ENCODE results near the gene IL1B. TPM values are rescaled to one million over a fixed set of nuclear protein-coding genes. Genes with fewer than 3 reads are reported as not detected.
"Not testable (repeated sequence)": the region's sequence is repeated elsewhere in the genome, so short reads cannot be mapped to it uniquely, and the experiment has no call there.

IL1B gene
- total and polyA plus RNA-seq, 12 donors = 0.14 to 10.3 (median 0.64) TPM; not detected in 1

GRCh38 chr2:112866128-112866835 is 29.7 kb upstream of the IL1B start:
- Histone ChIP-seq H3K27me3 (peaks cover 0 to 23% (median 7%) of the 10 kb centered on the region in 7 donors), H3K4me1 (peaks cover 0 to 19% (median 8%) of the 10 kb centered on the region in 9 donors), H3K4me3 (no peak overlapping the region), H3K27ac (no peak overlapping the region), H3K36me3 (no peaks in the 10 kb centered on the region), H3K9me3 (peaks cover 0 to 17% (median 2%) of the 10 kb centered on the region in 11 donors)
- no peak for TF ChIP-seq CTCF (IDR thresholded peaks at IDR 0.05)
- 88 to 90% methylated on average over 8 of the region's 8 CpGs for WGBS, 2 donors
- intact Hi-C loops (cut with DNase I) = loop anchor here in 1 of 10 donors (5.0 kb wide), 1 partner anchor 54 kb away; no protein-coding TSS in a partner anchor
- DNase-seq (no peak), ATAC-seq (no peak)

GRCh38 chr2:112864072-112864471 is 27.5 kb upstream of the IL1B start:
- WGBS, 2 donors = 91 to 93% methylated on average over 1 of the region's 1 CpG
- ATAC-seq = no peak
- intact Hi-C loops (cut with DNase I) = no loop called here

GRCh38 chr2:112859406-112860183 is 23.0 kb upstream of the IL1B start:
- ATAC-seq; H3K27me3 ChIP-seq; H3K36me3 ChIP-seq; intact Hi-C loops (cut with DNase I); H3K4me1 ChIP-seq; H3K4me3 ChIP-seq; H3K27ac ChIP-seq; DNase-seq: not testable (repeated sequence)
- H3K9me3 ChIP-seq = peaks cover 0 to 55% (median 16%) of the 10 kb centered on the region in 11 donors
- 73 to 78% methylated on average over 6 of the region's 6 CpGs for WGBS, 2 donors

More at GRCh38 chr2:112864072-112864471, 27.5 kb upstream of the IL1B start:
- H3K9me3 ChIP-seq = peaks cover 0 to 39% (median 12%) of the 10 kb centered on the region in 11 donors
- no peak for TF ChIP-seq CTCF (IDR thresholded peaks at IDR 0.05)
- peaks cover 0 to 6% (median 1%) of the 10 kb centered on the region in 9 donors for H3K4me1 ChIP-seq
- no peak overlapping the region for H3K4me3 ChIP-seq
- no peaks in the 10 kb centered on the region for H3K36me3 ChIP-seq
- no peak overlapping the region for H3K27ac ChIP-seq
- DNase-seq = no peak
- H3K27me3 ChIP-seq = peaks cover 0 to 13% (median 0%) of the 10 kb centered on the region in 7 donors

- no peak for ATAC-seq
- intact Hi-C loops (cut with DNase I) = no loop called here
- WGBS, 2 donors = 82 to 88% methylated on average over 5 of the region's 5 CpGs
- Histone ChIP-seq H3K27ac (no peak overlapping the region), H3K9me3 (no peaks in the 10 kb centered on the region), H3K4me3 (no peak overlapping the region), H3K4me1 (no peaks in the 10 kb centered on the region), H3K27me3 (peaks cover 0 to 40% (median 6%) of the 10 kb centered on the region in 7 donors), H3K36me3 (no peaks in the 10 kb centered on the region)
- no peak for DNase-seq
- TF ChIP-seq CTCF (IDR thresholded peaks at IDR 0.05) = no peak
Observed at GRCh38 chr2:112850588-112850987, 14.0 kb upstream of the IL1B start.
